Adrenal gland (tissue), 5 donors: ENCODE data around the gene DHFR2.

Experiments
- CTCF ChIP-seq, 6 experiments: fragments of 450-650 bp in 4 of 6; fragments of 200-600 bp in 2 of 6; sonication (generic) in 1 of 6; IDR thresholded peaks; 1 replicate in 5 of 6; 2 replicates in 1 of 6; pipeline versions ENCODE4 v1.5.1 to v1.8.0; 2016 to 2021; ENCODE audit warnings: antibody characterized with exemption in 6 of 6, mild to moderate bottlenecking in 2 of 6, moderate library complexity in 1 of 6
- POLR2A ChIP-seq, 2 donors: fragments of 450-650 bp; IDR thresholded peaks; one replicate each; pipeline ENCODE4 v1.6.1; 2017; ENCODE audit warnings: antibody characterized with exemption in 2 of 2, mild to moderate bottlenecking in 2 of 2, moderate library complexity in 1 of 2
- donor health status: DM: no; HTN: no; CAD: no.

- TF ChIP-seq CTCF (IDR thresholded peaks at IDR 0.05): no peak
- TF ChIP-seq POLR2A (IDR thresholded peaks at IDR 0.05): no peak
These were observed 1.6 kb upstream of the DHFR2 start for GRCh38 chr3:94064243-94064860.
